Suprapubic skin (tissue), 4 donors: ENCODE data around the gene FBXO17.

ENCODE experiments used
- POLR2A ChIP-seq, 2 donors: fragments of 450-650 bp; IDR thresholded peaks; one replicate each; pipeline ENCODE4 v1.6.1; 2017; ENCODE audit warnings: antibody characterized with exemption in 2 of 2, mild to moderate bottlenecking in 2 of 2, moderate library complexity in 2 of 2
- POLR2AphosphoS5 ChIP-seq, 3 donors: sonication (generic); formaldehyde crosslinking; IDR thresholded peaks; one replicate each; pipeline ENCODE4 v1.6.1; 2017; ENCODE audit warnings: antibody characterized with exemption in 3 of 3
- TF ChIP-seq, protein P1 (sequence below), 2 donors: fragments of 200-600 bp in 1 of 2; fragments of 450-650 bp in 1 of 2; sonication (generic) in 1 of 2; IDR thresholded peaks; one replicate each; pipeline ENCODE4 v1.5.1; 2016 to 2019; ENCODE audit warnings: antibody characterized with exemption in 2 of 2, mild to moderate bottlenecking in 1 of 2, moderate library complexity in 1 of 2

DNA sequence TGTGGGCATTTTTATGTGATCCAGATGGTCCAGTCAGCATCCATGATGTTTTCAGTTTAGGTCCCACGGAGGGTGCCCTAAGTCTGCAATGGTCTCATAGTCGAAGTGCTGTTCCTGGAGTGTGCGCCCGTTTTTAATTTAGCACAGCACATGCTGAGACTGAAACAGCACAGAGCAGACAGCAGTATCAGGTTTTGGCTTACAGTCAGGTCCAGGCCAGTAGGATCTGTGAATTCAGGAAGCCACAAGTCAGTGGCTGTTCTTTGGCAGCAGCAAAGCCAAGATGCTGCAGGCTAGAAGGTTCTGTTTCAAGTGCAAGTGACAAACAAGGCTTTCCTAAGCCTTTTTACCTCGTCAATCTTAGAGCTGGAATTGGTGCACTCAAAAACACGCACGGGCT lies 38.5 kb upstream of the FBXO17 start:
- TF ChIP-seq POLR2AphosphoS5 (IDR thresholded peaks at IDR 0.05) (no peak), POLR2A (IDR thresholded peaks at IDR 0.05) (no peak)
- TF ChIP-seq, protein P1, sequence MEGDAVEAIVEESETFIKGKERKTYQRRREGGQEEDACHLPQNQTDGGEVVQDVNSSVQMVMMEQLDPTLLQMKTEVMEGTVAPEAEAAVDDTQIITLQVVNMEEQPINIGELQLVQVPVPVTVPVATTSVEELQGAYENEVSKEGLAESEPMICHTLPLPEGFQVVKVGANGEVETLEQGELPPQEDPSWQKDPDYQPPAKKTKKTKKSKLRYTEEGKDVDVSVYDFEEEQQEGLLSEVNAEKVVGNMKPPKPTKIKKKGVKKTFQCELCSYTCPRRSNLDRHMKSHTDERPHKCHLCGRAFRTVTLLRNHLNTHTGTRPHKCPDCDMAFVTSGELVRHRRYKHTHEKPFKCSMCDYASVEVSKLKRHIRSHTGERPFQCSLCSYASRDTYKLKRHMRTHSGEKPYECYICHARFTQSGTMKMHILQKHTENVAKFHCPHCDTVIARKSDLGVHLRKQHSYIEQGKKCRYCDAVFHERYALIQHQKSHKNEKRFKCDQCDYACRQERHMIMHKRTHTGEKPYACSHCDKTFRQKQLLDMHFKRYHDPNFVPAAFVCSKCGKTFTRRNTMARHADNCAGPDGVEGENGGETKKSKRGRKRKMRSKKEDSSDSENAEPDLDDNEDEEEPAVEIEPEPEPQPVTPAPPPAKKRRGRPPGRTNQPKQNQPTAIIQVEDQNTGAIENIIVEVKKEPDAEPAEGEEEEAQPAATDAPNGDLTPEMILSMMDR (IDR thresholded peaks at IDR 0.05): no peak
